IMR-90 (cell line): ENCODE results near the gene TAS1R1. TPM values are rescaled to one million over a fixed set of nuclear protein-coding genes. Genes with fewer than 3 reads are reported as not detected.

Experiments used
- ATAC-seq: fragments of 200-7000 bp; cut with Tn5 transposase; 2 replicates; pipeline ENCODE4 v1.9.1; 2020; ENCODE audit warnings: low read depth, mild to moderate bottlenecking, moderate library complexity
- BruUV-seq: library from RNA; stranded (reverse); fragments of 400-500 nt; replicated peaks from 2 replicates; lab custom pipeline; 2021; lab: Mats Ljungman, UMichigan
- CTCF ChIA-PET: fragments of 300-600 bp; formaldehyde crosslinking; extraction: SDS; loops from one replicate; lab custom pipeline; 2021; ENCODE audit warnings: antibody characterized with exemption; lab: Yijun Ruan, JAX
- POLR2A ChIA-PET: fragments of 300-600 bp; sonication (Branson Sonifier 250); formaldehyde crosslinking; loops from one replicate; lab custom pipeline; 2022; ENCODE audit warnings: antibody characterized with exemption; ENCODE audit not compliant: unreplicated experiment; lab: Charles Lee
- DNase-seq: peaks from one replicate; pipeline ENCODE4 v3.0.0; 2013
- H2AFZ ChIP-seq: replicated peaks from 2 replicates; pipeline ENCODE3; 2013; ENCODE audit warnings: low read length, mild to moderate bottlenecking; ENCODE audit not compliant: poor library complexity
- H2AK5ac ChIP-seq: 2 replicates; pipeline ENCODE4 v1.6.1; 2013; ENCODE audit warnings: low read depth, low read length, inconsistent platforms
- H2AK9ac ChIP-seq: replicated peaks from 2 replicates; pipeline ENCODE3; 2013; ENCODE audit warnings: mild to moderate bottlenecking, low read depth, low read length, moderate library complexity; ENCODE audit not compliant: poor library complexity
- H2BK120ac ChIP-seq: 2 replicates; pipeline ENCODE4 v1.6.1; 2013; ENCODE audit warnings: low read depth, low read length, inconsistent platforms
- H2BK15ac ChIP-seq: 3 replicates; pipeline ENCODE4 v1.6.1; 2013; ENCODE audit warnings: low read depth, low read length, inconsistent platforms
- H2BK20ac ChIP-seq: 2 replicates; pipeline ENCODE4 v1.6.1; 2013; ENCODE audit warnings: low read depth, mild to moderate bottlenecking, inconsistent platforms, low read length, moderate library complexity
- H2BK5ac ChIP-seq: 2 replicates; pipeline ENCODE4 v1.6.1; 2013; ENCODE audit warnings: mild to moderate bottlenecking, low read depth, low read length, inconsistent platforms; ENCODE audit not compliant: poor library complexity, severe bottlenecking
- H3K14ac ChIP-seq: replicated peaks from 2 replicates; pipeline ENCODE4 v1.6.1; 2013; ENCODE audit warnings: low read depth, low read length, inconsistent platforms
- H3K18ac ChIP-seq: 2 replicates; pipeline ENCODE4 v1.6.1; 2013; ENCODE audit warnings: low read depth, low read length, control low read depth
- H3K23ac ChIP-seq: 2 replicates; pipeline ENCODE4 v1.6.1; 2013; ENCODE audit warnings: low read depth, low read length, inconsistent platforms
- H3K27ac ChIP-seq: 2 replicates; pipeline ENCODE4 v1.5.1; 2013; ENCODE audit warnings: mild to moderate bottlenecking, control low read depth, low read length; ENCODE audit not compliant: insufficient read depth
- H3K27me3 ChIP-seq: 2 replicates; pipeline ENCODE4 v1.6.1; 2013; ENCODE audit warnings: low read length; ENCODE audit not compliant: control insufficient read depth, insufficient read depth
- H3K36me3 ChIP-seq: 2 replicates; pipeline ENCODE4 v1.6.1; 2013; ENCODE audit warnings: low read length, mixed read lengths; ENCODE audit not compliant: control insufficient read depth, insufficient read depth
- H3K4ac ChIP-seq: 2 replicates; pipeline ENCODE4 v1.6.1; 2013; ENCODE audit warnings: low read depth, low read length, inconsistent platforms
- H3K4me1 ChIP-seq: 2 replicates; pipeline ENCODE4 v1.6.1; 2013; ENCODE audit warnings: low read length, mixed read lengths; ENCODE audit not compliant: control insufficient read depth, insufficient read depth
- H3K4me2 ChIP-seq: 2 replicates; pipeline ENCODE4 v1.6.1; 2013; ENCODE audit warnings: low read depth, mild to moderate bottlenecking, control low read depth, low read length, moderate library complexity
- H3K4me3 ChIP-seq: 2 replicates; pipeline ENCODE4 v1.5.1; 2013; ENCODE audit warnings: low read depth, mild to moderate bottlenecking, control low read depth, low read length, moderate library complexity; ENCODE audit not compliant: insufficient read depth
- H3K56ac ChIP-seq: 2 replicates; pipeline ENCODE4 v1.6.1; 2013; ENCODE audit warnings: low read length, inconsistent platforms; ENCODE audit not compliant: insufficient read depth; ENCODE audit errors: extremely low read depth
- H3K79me1 ChIP-seq, 2 experiments: 2 replicates each; pipeline ENCODE4 v1.6.1; 2013; ENCODE audit warnings: low read length in 2 of 2, inconsistent platforms in 1 of 2, low read depth in 1 of 2
- H3K9ac ChIP-seq: 2 replicates; pipeline ENCODE4 v1.6.1; 2013; ENCODE audit warnings: low read depth, low read length, control low read depth
- H3K9me1 ChIP-seq: 2 replicates; pipeline ENCODE4 v1.6.1; 2013; ENCODE audit warnings: low read length, inconsistent platforms; ENCODE audit not compliant: insufficient read depth
- H3K9me3 ChIP-seq: 2 replicates; pipeline ENCODE4 v1.6.1; 2013; ENCODE audit warnings: low read length; ENCODE audit not compliant: control insufficient read depth, insufficient read depth
- H4K20me1 ChIP-seq: 2 replicates; pipeline ENCODE4 v1.6.1; 2013; ENCODE audit warnings: low read length, inconsistent platforms; ENCODE audit not compliant: insufficient read depth
- H4K5ac ChIP-seq: 2 replicates; pipeline ENCODE4 v1.6.1; 2013; ENCODE audit warnings: mild to moderate bottlenecking, low read depth, low read length, control low read depth
- H4K8ac ChIP-seq, 2 experiments: 2 replicates each; pipeline ENCODE4 v1.6.1; 2013; ENCODE audit warnings: low read depth in 2 of 2, low read length in 2 of 2, control low read depth in 1 of 2, inconsistent platforms in 1 of 2
- H4K91ac ChIP-seq: 2 replicates; pipeline ENCODE4 v1.6.1; 2013; ENCODE audit warnings: low read depth, low read length, inconsistent platforms; ENCODE audit not compliant: insufficient read depth
- BHLHE40 ChIP-seq: fragments of 150-350 bp; IDR thresholded peaks from 2 replicates; pipeline ENCODE4 v1.6.1; 2016; ENCODE audit warnings: mild to moderate bottlenecking, low read depth, low read length
- CEBPB ChIP-seq: IDR thresholded peaks from 2 replicates; pipeline ENCODE4 v1.6.1; 2012; ENCODE audit warnings: low read depth, low read length, improper control_type of control experiment
- CHD1 ChIP-seq: IDR thresholded peaks from 2 replicates; pipeline ENCODE4 v1.6.1; 2012; ENCODE audit warnings: low read depth, low read length, improper control_type of control experiment
- MAZ ChIP-seq: IDR thresholded peaks from 2 replicates; pipeline ENCODE4 v1.6.1; 2012; ENCODE audit warnings: low read depth, mild to moderate bottlenecking, low read length, improper control_type of control experiment, moderate library complexity, borderline replicate concordance
- RFX5 ChIP-seq: IDR thresholded peaks from 2 replicates; pipeline ENCODE4 v1.8.0; 2012; ENCODE audit warnings: low read depth, mild to moderate bottlenecking, low read length, moderate library complexity
- WGBS, 2 experiments: methylation state at CpG; one replicate each; pipeline versions ENCODE4 v1.1.5 to v1.1.7; 2013; ENCODE audit warnings: missing lambda C conversion rate in 2 of 2; ENCODE audit not compliant: insufficient read length in 1 of 2; ENCODE audit errors: extremely low coverage in 2 of 2; 5-methylcytosine and 5-hydroxymethylcytosine counted together
- dilution Hi-C: fragments of 300-500 bp; cut with HindIII; formaldehyde crosslinking; loops from one replicate; pipeline ENCODE4 v1.14.3; 2018; ENCODE audit warnings: low sequenced_read_pairs; ENCODE audit not compliant: unreplicated experiment
- in situ Hi-C: fragments of 300-500 bp; cut with MboI; formaldehyde crosslinking; loops from 3 replicates; pipeline ENCODE4 v1.14.3; 2019; ENCODE audit warnings: low sequenced_read_pairs, inconsistent platforms, mixed read lengths
- intact Hi-C: fragments of 100-400 bp; cut with micrococcal nuclease; formaldehyde crosslinking; loops from 2 replicates; pipeline ENCODE4 v1.10.0; 2022
- polyA plus RNA-seq, 3 experiments: library from polyadenylated mRNA; depleted of rRNA; stranded (reverse); fragments of >200 nt; gene quantifications; 2 replicates each; pipeline ENCODE4 v1.2.3, GENCODE V29; 2012; ENCODE audit warnings: low replicate concordance in 1 of 3
- total RNA-seq: library from RNA; depleted of rRNA; stranded (reverse); fragments of >200 nt; gene quantifications from 2 replicates; pipeline ENCODE4 v1.2.3, GENCODE V29; 2012

The TAS1R1 gene
- total and polyA plus RNA-seq, 2 of the 4 experiments (the other 2 are of a cell fraction), result 0.05 TPM; not detected in 1

- DNase-seq (no peak), ATAC-seq (no peak)
- Histone ChIP-seq H2AK5ac (no peak overlapping the region), H4K20me1 (peaks cover 31% of the 10 kb centered on the region), H3K14ac (no peak overlapping the region), H3K79me1 (peaks cover 27 to 62% of the 10 kb centered on the region in 2 experiments), H3K18ac (no peak overlapping the region), H2AFZ (no peak overlapping the region), H3K9me3 (no peaks in the 10 kb centered on the region), H4K8ac (no peak overlapping the region), H3K27ac (no peak overlapping the region), H2BK5ac (no peak overlapping the region), H3K27me3 (no peaks in the 10 kb centered on the region), H4K5ac (no peak overlapping the region), H2BK20ac (no peak overlapping the region), H3K4me3 (no peak overlapping the region), H3K4me2 (no peak overlapping the region), H2BK15ac (no peak overlapping the region), H3K9ac (no peak overlapping the region), H2BK120ac (no peak overlapping the region), H4K91ac (no peak overlapping the region), H3K9me1 (peaks cover 4% of the 10 kb centered on the region; the same call in 1 of the 2 replicates), H3K4me1 (peaks cover 6% of the 10 kb centered on the region), H3K56ac (no peak overlapping the region), H3K23ac (0 out of 2 replicates have a peak overlapping the region, but pooled peaks have one; percentile 15), H3K36me3 (peaks cover 45% of the 10 kb centered on the region), H3K4ac (no peak overlapping the region), H2AK9ac (no peak overlapping the region)
- CTCF ChIA-PET, result no interaction called here
- in situ Hi-C loops, result no loop called here
- no TSS peak for BruUV-seq
- dilution Hi-C loops, result no loop called here
- WGBS, 2 experiments, result 95% methylated on average over 12 of the region's 21 CpGs; no CpG with 5 or more reads in 1 of the 2 experiments
- POLR2A ChIA-PET, result no interaction called here
- TF ChIP-seq MAZ (no peak), RFX5 (no peak), BHLHE40 (no peak), CEBPB (no peak), CHD1 (no peak)
- intact Hi-C loops, result no loop called here
Measured at GRCh38 chr1:6627841-6628545, 72.9 kb downstream of the TAS1R1 start.
